ENCODE data around the gene ZNF350. TPM values are rescaled to one million over a fixed set of nuclear protein-coding genes. Genes with fewer than 3 reads are reported as not detected.
"Not testable (repeated sequence)": the region's sequence is repeated elsewhere in the genome, so short reads cannot be mapped to it uniquely, and the experiment has no call there.

The ZNF350 gene
- polyA plus RNA-seq, 3 donors from 2014 or later: 15.3 to 23.1 (median 22.6) TPM

GRCh38 chr19:51994048-51994644 is 7.5 kb upstream of the ZNF350 start:
- Mint-ChIP-seq H3K4me1 (no peaks in the 10 kb centered on the region), H3K27me3 (ENCODE audit: low read depth in 3 of 3) (peaks cover 0 to 7% (median 3%) of the 10 kb centered on the region in 3 donors), H3K36me3 (peaks cover 53 to 70% (median 63%) of the 10 kb centered on the region in 3 donors), H3K9me3 (peaks cover 68 to 94% (median 91%) of the 10 kb centered on the region in 6 donors), H3K4me3 (no peak overlapping the region), H3K27ac (no peak overlapping the region)
- DNase-seq: no peak

- Mint-ChIP-seq H3K9me3 (peaks cover 64 to 94% (median 91%) of the 10 kb centered on the region in 6 donors), H3K36me3 (peaks cover 55 to 68% (median 61%) of the 10 kb centered on the region in 3 donors)
- DNase-seq: no peak
Measured at GRCh38 chr19:51993422-51993821, 6.8 kb upstream of the ZNF350 start.

GRCh38 chr19:51983361-51983760 is 3.3 kb downstream of the ZNF350 start:
- H3K4me3 Mint-ChIP-seq: no peak overlapping the region
- H3K36me3 Mint-ChIP-seq: peaks cover 56 to 71% (median 66%) of the 10 kb centered on the region in 3 donors
- no peak overlapping the region for H3K27ac Mint-ChIP-seq
- peaks cover 19 to 77% (median 64%) of the 10 kb centered on the region in 6 donors for H3K9me3 Mint-ChIP-seq
- DNase-seq: no peak
- peaks cover 24 to 60% of the 10 kb centered on the region in 2 donors for H3K4me1 Mint-ChIP-seq
- H3K27me3 Mint-ChIP-seq (ENCODE audit: low read depth in 3 of 3): peaks cover 6 to 8% (median 7%) of the 10 kb centered on the region in 3 donors

More at GRCh38 chr19:51993422-51993821, 6.8 kb upstream of the ZNF350 start:
- Mint-ChIP-seq H3K27me3 (ENCODE audit: low read depth in 3 of 3) (peaks cover 0 to 6% (median 3%) of the 10 kb centered on the region in 3 donors), H3K4me1 (peaks cover 0 to 2% of the 10 kb centered on the region in 2 donors), H3K4me3 (no peak overlapping the region), H3K27ac (no peak overlapping the region)

- not testable (repeated sequence) for H3K4me3 Mint-ChIP-seq; H3K27ac Mint-ChIP-seq; H3K27me3 Mint-ChIP-seq (ENCODE audit: low read depth in 3 of 3); DNase-seq
- Mint-ChIP-seq H3K9me3 (peaks cover 22 to 85% (median 72%) of the 10 kb centered on the region in 6 donors), H3K36me3 (peaks cover 71 to 86% (median 80%) of the 10 kb centered on the region in 3 donors), H3K4me1 (peaks cover 13 to 53% of the 10 kb centered on the region in 2 donors)
Measured at GRCh38 chr19:51980926-51981325, 5.7 kb downstream of the ZNF350 start.

- peaks cover 22 to 92% (median 74%) of the 10 kb centered on the region in 6 donors for H3K9me3 Mint-ChIP-seq
- peaks cover 9 to 46% of the 10 kb centered on the region in 2 donors for H3K4me1 Mint-ChIP-seq
- H3K36me3 Mint-ChIP-seq: peaks cover 68 to 84% (median 82%) of the 10 kb centered on the region in 3 donors
- no peak overlapping the region for H3K27ac Mint-ChIP-seq
- no peak overlapping the region for H3K4me3 Mint-ChIP-seq
- H3K27me3 Mint-ChIP-seq (ENCODE audit: low read depth in 3 of 3): peaks cover 0 to 3% (median 0%) of the 10 kb centered on the region in 3 donors
- DNase-seq: no peak
Measured at GRCh38 chr19:51980116-51980736, 6.4 kb downstream of the ZNF350 start.

- Mint-ChIP-seq H3K36me3 (peaks cover 78 to 90% (median 88%) of the 10 kb centered on the region in 3 donors), H3K4me3 (peak overlapping the region in 1 of 5 donors; percentile 1), H3K9me3 (peaks cover 30 to 97% (median 82%) of the 10 kb centered on the region in 6 donors), H3K27me3 (ENCODE audit: low read depth in 3 of 3) (peaks cover 0 to 3% (median 0%) of the 10 kb centered on the region in 3 donors), H3K4me1 (peaks cover 6 to 40% of the 10 kb centered on the region in 2 donors), H3K27ac (no peak overlapping the region)
- DNase-seq: no peak
Measured at GRCh38 chr19:51978882-51979281, 7.8 kb downstream of the ZNF350 start.

GRCh38 chr19:51977346-51977745 is 9.3 kb downstream of the ZNF350 start:
- Mint-ChIP-seq H3K4me1 (peaks cover 6 to 30% of the 10 kb centered on the region in 2 donors), H3K27me3 (ENCODE audit: low read depth in 3 of 3) (peaks cover 0 to 3% (median 2%) of the 10 kb centered on the region in 3 donors), H3K36me3 (peaks cover 81 to 91% (median 89%) of the 10 kb centered on the region in 3 donors), H3K27ac (no peak overlapping the region), H3K9me3 (peaks cover 44 to 98% (median 86%) of the 10 kb centered on the region in 6 donors), H3K4me3 (no peak overlapping the region)
- no peak for DNase-seq

- peaks cover 49 to 100% (median 89%) of the 10 kb centered on the region in 6 donors for H3K9me3 Mint-ChIP-seq
Measured at GRCh38 chr19:51976852-51977251, 9.8 kb downstream of the ZNF350 start.

GRCh38 chr19:51975787-51976186 is 10.9 kb downstream of the ZNF350 start:
- H3K4me3 Mint-ChIP-seq; H3K27me3 Mint-ChIP-seq (ENCODE audit: low read depth in 3 of 3); DNase-seq; H3K27ac Mint-ChIP-seq: not testable (repeated sequence)
- H3K4me1 Mint-ChIP-seq: peaks cover 6 to 19% of the 10 kb centered on the region in 2 donors
- H3K36me3 Mint-ChIP-seq: peaks cover 83 to 92% (median 91%) of the 10 kb centered on the region in 3 donors
- H3K9me3 Mint-ChIP-seq: peaks cover 53 to 100% (median 91%) of the 10 kb centered on the region in 6 donors

More at GRCh38 chr19:51976852-51977251, 9.8 kb downstream of the ZNF350 start:
- Mint-ChIP-seq H3K4me3 (no peak overlapping the region), H3K4me1 (peaks cover 6 to 26% of the 10 kb centered on the region in 2 donors), H3K27me3 (ENCODE audit: low read depth in 3 of 3) (peaks cover 0 to 3% (median 2%) of the 10 kb centered on the region in 3 donors), H3K27ac (no peak overlapping the region), H3K36me3 (peaks cover 83 to 92% (median 91%) of the 10 kb centered on the region in 3 donors)
- DNase-seq: no peak

- Mint-ChIP-seq H3K4me1 (peaks cover 0 to 12% of the 10 kb centered on the region in 2 donors), H3K27me3 (ENCODE audit: low read depth in 3 of 3) (peaks cover 6 to 12% (median 6%) of the 10 kb centered on the region in 3 donors), H3K27ac (no peak overlapping the region), H3K9me3 (peaks cover 66 to 96% (median 86%) of the 10 kb centered on the region in 6 donors), H3K36me3 (peaks cover 79 to 86% (median 85%) of the 10 kb centered on the region in 3 donors), H3K4me3 (no peak overlapping the region)
- DNase-seq: peak in 2 of 3 donors; percentile 8 to 10
Measured at GRCh38 chr19:51971624-51972023, 15.0 kb downstream of the ZNF350 start.

- Mint-ChIP-seq H3K36me3 (peaks cover 77 to 89% (median 84%) of the 10 kb centered on the region in 3 donors), H3K9me3 (peaks cover 70 to 96% (median 86%) of the 10 kb centered on the region in 6 donors), H3K27me3 (ENCODE audit: low read depth in 3 of 3) (peaks cover 5 to 12% (median 7%) of the 10 kb centered on the region in 3 donors), H3K4me1 (peaks cover 0 to 6% of the 10 kb centered on the region in 2 donors), H3K27ac (no peak overlapping the region), H3K4me3 (no peak overlapping the region)
- no peak for DNase-seq
Measured at GRCh38 chr19:51970718-51971117, 15.9 kb downstream of the ZNF350 start.

GRCh38 chr19:51965583-51965982 is 21.1 kb downstream of the ZNF350 start:
- DNase-seq: no peak
- Mint-ChIP-seq H3K27me3 (ENCODE audit: low read depth in 3 of 3) (peaks cover 2 to 16% (median 7%) of the 10 kb centered on the region in 3 donors), H3K27ac (no peak overlapping the region)

GRCh38 chr19:51960621-51961233 is 25.9 kb downstream of the ZNF350 start:
- H3K4me1 Mint-ChIP-seq; H3K4me3 Mint-ChIP-seq; DNase-seq; H3K27ac Mint-ChIP-seq; H3K27me3 Mint-ChIP-seq (ENCODE audit: low read depth in 3 of 3): not testable (repeated sequence)
- Mint-ChIP-seq H3K36me3 (peaks cover 54 to 65% (median 63%) of the 10 kb centered on the region in 3 donors), H3K9me3 (peaks cover 64 to 98% (median 92%) of the 10 kb centered on the region in 6 donors)

More at GRCh38 chr19:51965583-51965982, 21.1 kb downstream of the ZNF350 start:
- Mint-ChIP-seq H3K9me3 (peaks cover 62 to 96% (median 89%) of the 10 kb centered on the region in 6 donors), H3K4me3 (no peak overlapping the region), H3K4me1 (no peaks in the 10 kb centered on the region), H3K36me3 (peaks cover 73 to 85% (median 74%) of the 10 kb centered on the region in 3 donors)

All from immature natural killer cell (primary cell).